Stimulated activated CD4-positive, alpha-beta T cell treated with anti-CD3 and anti-CD28 coated beads, Interleukin-1b, Interleukin-23, amount 100 ng/mL, for 4 hours (primary cell): ENCODE results near the gene PGF.
"Not testable (repeated sequence)": the region's sequence is repeated elsewhere in the genome, so short reads cannot be mapped to it uniquely, and the experiment has no call there.

ENCODE experiments used
- DNase-seq, 2 donors: peaks; one replicate each; pipeline ENCODE4 v3.0.0-alpha.2; 2020; ENCODE audit warnings: low read depth in 2 of 2

Gene PGF

DNA sequence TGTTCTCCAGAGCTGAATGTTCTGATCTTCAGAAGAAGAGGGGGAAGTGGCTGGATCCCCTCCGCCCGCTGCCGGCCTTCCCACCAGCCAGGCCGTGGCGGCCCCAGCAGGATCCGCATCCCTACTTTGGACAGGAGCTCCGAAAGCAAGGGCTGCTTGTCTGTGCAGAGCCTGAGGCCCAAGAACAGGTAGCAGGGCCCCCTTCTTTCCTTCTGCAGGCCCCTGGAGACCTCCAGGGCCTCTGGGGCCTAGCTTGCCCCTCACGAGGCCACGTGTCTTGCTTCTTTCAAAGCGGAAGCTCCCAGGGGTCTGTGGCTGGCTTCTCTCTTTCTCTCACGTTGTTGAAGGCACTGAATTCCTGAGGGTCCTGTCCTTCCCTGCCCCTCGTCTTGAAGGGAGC is 13.2 kb downstream of the PGF start:
- no peak for DNase-seq

DNA sequence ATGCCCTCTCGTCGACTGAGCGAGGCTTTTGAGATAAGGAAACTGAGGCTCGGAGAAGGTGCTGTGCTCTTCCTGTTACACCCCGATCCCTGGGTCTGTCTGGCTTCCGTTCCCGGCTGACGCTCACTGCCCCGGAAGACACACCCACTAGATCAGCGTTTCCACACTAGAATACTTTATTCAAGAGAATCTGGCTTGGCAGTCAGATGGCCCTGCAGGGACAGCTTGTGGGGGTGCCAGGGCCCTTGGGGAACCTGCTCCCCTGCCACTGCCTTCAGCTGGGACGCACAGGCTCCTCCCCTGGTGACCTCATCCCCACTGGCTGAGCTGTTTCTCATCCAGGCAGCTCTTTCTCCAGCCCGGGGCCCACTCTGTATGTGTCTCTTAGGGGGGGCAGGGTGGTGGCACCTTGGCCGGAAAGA is 13.7 kb downstream of the PGF start:
- DNase-seq, result peak; percentile 31 to 49

DNA sequence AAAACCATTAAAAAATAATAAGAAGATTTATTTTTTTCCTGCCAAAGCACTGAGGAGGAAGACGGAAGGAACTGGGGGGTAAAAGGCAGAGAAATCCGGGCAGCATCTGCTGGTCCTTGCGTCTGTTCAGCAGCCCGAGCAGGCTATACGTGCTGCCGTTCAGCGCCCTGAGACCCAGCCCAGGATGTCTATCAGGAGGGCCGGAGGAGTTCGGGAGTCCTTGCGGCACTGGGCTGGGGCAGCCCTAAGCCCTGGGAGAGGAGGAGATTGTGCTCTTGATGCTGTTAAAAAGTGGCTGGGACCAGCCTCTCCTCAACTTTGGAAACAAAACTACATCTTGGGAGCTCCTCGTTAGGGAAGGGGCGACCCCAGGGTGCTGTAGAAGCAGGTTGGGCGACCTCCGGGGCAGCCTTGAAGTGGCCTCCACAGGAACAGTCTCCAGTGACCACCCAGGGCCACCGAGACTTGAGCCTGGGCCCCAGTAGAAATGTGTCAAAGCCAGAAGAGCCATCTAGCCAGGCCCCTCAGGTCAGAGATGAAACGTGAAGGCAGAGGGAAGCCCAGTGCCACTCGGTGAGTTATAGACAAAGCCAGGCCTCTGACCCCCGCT is 14.3 kb downstream of the PGF start:
- no peak for DNase-seq

GRCh38 chr14:74938531-74939495 is 16.6 kb downstream of the PGF start:
- DNase-seq, result no peak

DNA sequence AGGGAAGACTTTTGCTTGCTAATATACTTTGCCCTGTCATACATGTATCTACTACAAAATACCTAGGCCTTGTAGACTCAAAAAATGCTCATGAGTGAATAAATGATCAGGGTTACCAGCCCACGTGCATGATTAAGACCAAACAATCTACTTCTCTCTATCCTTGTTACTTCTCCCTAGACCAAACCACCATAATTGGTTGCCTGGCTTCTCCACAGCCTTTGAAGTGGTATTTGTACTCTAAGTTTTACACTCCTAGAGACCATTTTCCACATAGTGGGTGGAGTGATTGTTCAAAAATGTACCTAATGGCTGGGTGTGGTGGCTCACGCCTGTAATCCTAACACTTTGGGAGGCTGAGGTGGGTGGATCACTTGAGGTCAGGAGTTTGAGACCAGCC is 18.2 kb downstream of the PGF start:
- no peak for DNase-seq

DNA sequence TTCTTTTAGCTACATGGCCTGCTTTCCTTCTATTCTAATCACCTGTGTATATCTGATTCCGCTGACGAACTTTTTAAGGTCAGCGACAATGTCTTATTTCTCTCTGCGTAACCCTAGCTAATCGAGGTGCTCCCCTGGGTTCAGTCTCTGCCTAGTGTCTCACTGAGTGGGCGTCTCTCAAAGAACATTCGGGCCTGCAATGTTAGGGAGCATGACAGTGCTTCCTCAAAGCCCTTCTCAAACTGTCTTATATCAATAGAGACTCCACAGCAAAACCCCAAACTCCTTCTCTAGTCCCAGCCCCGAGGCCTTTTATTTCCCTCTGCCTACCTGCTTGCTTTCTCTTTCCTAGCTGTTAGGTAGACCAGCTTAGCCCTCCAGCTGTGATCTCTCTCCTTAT is 18.7 kb downstream of the PGF start:
- no peak for DNase-seq

DNA sequence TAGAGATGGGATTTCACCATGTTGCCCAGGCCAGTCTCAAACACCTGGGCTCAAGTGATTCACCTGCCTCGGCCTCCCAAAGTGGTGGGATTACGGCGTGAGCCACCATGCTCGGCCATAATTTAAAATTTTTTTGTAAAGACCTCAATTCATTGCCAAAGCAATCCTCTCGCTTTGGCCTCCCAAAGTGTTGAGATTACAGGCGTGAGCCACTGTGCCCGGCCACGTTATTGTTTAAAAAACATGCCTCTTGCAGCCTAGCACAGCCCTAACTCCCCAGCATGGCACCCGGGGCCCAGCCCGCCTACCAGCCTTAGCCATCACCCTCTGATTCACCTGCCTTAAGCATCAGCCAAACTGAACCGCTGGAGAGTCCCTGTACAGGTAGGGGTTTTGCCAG is 19.2 kb downstream of the PGF start:
- DNase-seq, result no peak

- DNase-seq, result no peak
Measured at GRCh38 chr14:74935360-74935680, 20.1 kb downstream of the PGF start.

DNA sequence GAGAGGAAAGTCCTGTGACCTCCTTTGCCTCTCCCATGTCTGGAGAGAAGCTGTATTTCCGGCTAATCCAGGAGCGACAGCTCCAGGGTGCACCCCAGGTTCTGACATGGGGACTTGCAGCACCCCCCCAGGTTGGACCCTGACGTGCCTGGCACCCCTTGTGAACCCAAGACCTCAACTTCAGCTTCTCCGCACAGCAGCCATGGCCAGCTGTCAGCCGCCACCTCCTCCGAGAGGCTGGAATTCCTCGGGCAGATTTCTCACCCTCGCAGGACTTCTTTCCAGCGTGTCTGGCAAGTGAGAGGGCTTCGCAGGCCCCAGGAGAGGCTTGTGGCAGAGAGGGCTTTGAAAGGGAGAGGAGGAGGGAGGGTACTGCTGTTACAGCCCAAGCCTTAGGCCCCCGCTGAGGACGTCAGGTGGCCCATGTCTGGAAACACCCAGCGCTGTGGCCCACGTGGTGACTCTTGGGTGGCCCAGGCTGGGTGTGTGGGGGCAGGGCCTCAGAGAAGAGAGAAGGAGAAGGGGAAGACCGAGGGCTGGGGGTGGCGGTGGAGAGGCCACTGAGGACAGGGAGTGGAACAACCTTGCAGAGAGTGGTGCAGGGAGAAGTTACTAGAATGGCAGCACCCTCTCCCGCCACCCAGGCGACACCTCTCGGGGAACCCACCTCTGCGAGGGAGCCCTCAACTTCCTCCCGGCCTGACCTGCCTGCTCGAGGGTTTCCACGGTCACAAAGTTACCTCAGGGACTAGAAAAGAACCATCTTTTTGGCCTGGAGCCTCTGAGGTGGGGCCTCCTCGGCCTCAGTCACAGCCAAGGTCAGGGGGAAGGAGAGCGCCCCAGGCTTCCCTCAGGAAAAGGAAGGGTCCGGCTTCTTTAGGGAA is 20.7 kb downstream of the PGF start:
- no peak for DNase-seq

DNA sequence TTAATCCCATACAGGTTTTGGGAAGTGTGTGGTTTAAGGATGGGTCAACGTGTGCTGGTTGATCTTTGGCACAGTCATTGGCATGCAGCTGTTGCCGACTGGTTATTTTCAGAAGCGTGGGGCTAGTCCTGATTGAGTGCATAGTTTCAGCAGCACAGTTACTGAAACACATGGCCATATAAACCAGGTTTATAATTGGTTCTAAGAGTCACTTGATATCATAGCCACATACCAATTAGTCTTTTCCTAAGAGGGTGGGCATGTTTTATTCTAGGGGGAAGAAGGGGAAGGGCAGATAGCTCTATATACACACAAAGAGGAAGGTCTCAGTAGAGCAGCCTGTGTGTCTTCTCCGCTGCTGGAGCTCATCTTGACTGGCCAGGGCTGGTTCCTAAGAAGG is 21.4 kb downstream of the PGF start:
- no peak for DNase-seq

- not testable (repeated sequence) for DNase-seq
Measured at GRCh38 chr14:74932936-74933335, 22.5 kb downstream of the PGF start.

GRCh38 chr14:74932401-74932901 is 22.9 kb downstream of the PGF start:
- no peak for DNase-seq

DNA sequence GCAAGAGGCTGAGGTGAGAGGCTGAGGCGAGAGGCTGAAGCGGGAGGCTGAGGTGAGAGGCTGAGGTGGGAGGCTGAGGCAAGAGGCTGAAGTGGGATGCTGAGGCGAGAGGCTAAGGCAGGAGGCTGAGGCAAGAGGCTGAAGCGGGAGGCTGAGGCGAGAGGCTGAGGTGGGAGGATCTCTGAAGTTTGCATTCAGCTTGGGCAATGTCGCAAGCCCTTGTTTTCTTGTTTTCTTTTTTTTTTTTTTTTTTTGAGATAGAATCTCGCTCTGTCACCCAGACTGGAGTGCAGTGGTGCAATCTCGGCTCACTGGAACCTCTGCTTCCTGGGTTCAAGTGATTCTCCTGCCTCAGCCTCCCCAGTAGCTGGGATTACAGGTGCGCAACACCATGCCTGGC is 23.7 kb downstream of the PGF start:
- not testable (repeated sequence) for DNase-seq

- no peak for DNase-seq
Measured at GRCh38 chr14:74929242-74929641, 26.2 kb downstream of the PGF start.

DNA sequence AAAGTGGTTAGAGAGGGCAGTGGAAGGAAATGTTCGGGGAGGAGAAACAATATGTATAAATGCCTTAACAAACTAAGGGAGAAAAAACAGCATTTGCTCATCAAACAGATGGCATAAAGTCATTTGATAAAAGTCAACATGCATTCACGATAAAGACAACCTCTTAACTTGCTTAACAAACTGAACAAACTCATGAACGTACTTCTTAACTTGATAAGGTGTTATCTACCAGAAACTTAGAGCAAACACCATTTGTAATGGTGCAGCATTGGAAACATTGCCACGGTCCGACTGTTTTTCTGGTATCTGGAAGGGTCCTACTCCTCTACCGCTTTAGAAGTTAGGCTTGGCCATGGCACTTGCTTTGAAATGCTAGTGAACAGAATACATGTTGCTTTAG is 28.2 kb downstream of the PGF start:
- DNase-seq, result no peak

GRCh38 chr14:74924061-74924460 is 31.3 kb downstream of the PGF start:
- DNase-seq, result no peak

DNA sequence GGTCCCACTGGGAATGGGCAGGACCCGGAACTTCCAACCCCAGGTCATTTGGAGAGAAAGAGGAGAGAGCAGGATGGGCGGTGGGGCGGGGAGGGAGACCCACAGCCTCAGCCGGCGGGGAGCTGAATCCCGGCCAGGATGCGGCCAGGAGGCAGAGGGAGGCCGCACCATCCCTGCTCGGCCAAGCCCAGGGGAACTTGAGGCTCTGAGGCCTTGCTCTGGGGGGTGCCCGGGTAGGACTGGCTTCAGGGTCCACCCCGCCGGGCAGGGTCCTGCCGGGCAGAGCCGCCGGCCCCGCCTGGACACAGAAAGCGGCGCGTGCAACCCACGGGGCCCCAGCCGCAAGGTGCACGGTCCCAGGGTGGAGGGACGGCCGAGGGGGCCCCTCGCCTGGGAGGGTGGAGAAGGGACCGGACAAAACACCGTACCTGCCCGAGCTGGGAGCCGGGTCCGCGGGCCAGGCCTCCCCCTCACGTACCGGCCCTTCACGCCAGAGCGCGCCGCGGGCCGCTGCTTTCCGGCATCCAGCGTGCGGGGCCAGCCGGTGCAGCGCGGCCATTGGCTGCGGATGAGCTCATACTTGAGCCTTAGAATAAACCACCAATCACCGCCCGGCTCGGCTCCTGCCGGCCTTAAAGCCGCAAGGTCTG is 32.5 kb downstream of the PGF start, which contains the start of gene RPS6KL1:
Gene RPS6KL1 (minus strand): TSS at position 509 of the 650 bp plus-strand sequence. CDS start 1,719 bp downstream, outside the sequence.
- peak; percentile 30 to 66 for DNase-seq

GRCh38 chr14:74921987-74922751 is 33.2 kb downstream of the PGF start:
- no peak for DNase-seq

GRCh38 chr14:74921053-74921620 is 34.3 kb downstream of the PGF start:
- DNase-seq, result no peak

GRCh38 chr14:74920281-74920680 is 35.1 kb downstream of the PGF start:
- no peak for DNase-seq
